ENCODE data around the gene SYCP1. TPM values are rescaled to one million over a fixed set of nuclear protein-coding genes. Genes with fewer than 3 reads are reported as not detected.

The SYCP1 gene
- total RNA-seq, 1 donor from 2014 or later: not detected

GRCh38 chr1:114844270-114844669, 10.4 kb upstream of the SYCP1 start:
- H3K27me3 Mint-ChIP-seq (ENCODE audit: unreplicated experiment): no peaks in the 10 kb centered on the region
- no peaks in the 10 kb centered on the region for H3K9me3 Mint-ChIP-seq (ENCODE audit: unreplicated experiment)
- TF ChIP-seq CTCF (IDR thresholded peaks at IDR 0.05; ENCODE audit: partially characterized antibody, unreplicated experiment): no peak
- H3K36me3 Mint-ChIP-seq (ENCODE audit: unreplicated experiment): no peaks in the 10 kb centered on the region
- no peak overlapping the region for H3K27ac Mint-ChIP-seq (ENCODE audit: unreplicated experiment)
- no peaks in the 10 kb centered on the region for H3K4me1 Mint-ChIP-seq (ENCODE audit: low read depth, unreplicated experiment)
- H3K4me3 Mint-ChIP-seq (ENCODE audit: unreplicated experiment): no peak overlapping the region
- DNase-seq: no peak

- Mint-ChIP-seq H3K27ac (ENCODE audit: unreplicated experiment) (no peak overlapping the region), H3K27me3 (ENCODE audit: unreplicated experiment) (peaks cover 8% of the 10 kb centered on the region), H3K36me3 (ENCODE audit: unreplicated experiment) (no peaks in the 10 kb centered on the region), H3K4me1 (ENCODE audit: low read depth, unreplicated experiment) (no peaks in the 10 kb centered on the region), H3K4me3 (ENCODE audit: unreplicated experiment) (no peak overlapping the region), H3K9me3 (ENCODE audit: unreplicated experiment) (no peaks in the 10 kb centered on the region)
- no peak for TF ChIP-seq CTCF (IDR thresholded peaks at IDR 0.05; ENCODE audit: partially characterized antibody, unreplicated experiment)
- no peak for DNase-seq
These were observed 1.1 kb upstream of the SYCP1 start for GRCh38 chr1:114853584-114853983.

- no peak for TF ChIP-seq CTCF (IDR thresholded peaks at IDR 0.05; ENCODE audit: partially characterized antibody, unreplicated experiment)
- Mint-ChIP-seq H3K27me3 (ENCODE audit: unreplicated experiment) (no peaks in the 10 kb centered on the region), H3K9me3 (ENCODE audit: unreplicated experiment) (no peaks in the 10 kb centered on the region), H3K4me1 (ENCODE audit: low read depth, unreplicated experiment) (no peaks in the 10 kb centered on the region), H3K4me3 (ENCODE audit: unreplicated experiment) (no peak overlapping the region), H3K27ac (ENCODE audit: unreplicated experiment) (no peak overlapping the region), H3K36me3 (ENCODE audit: unreplicated experiment) (no peaks in the 10 kb centered on the region)
- DNase-seq: no peak
These were observed 6.7 kb downstream of the SYCP1 start for GRCh38 chr1:114861384-114861783.

GRCh38 chr1:114892194-114892918, 37.7 kb downstream of the SYCP1 start:
- Mint-ChIP-seq H3K4me3 (ENCODE audit: unreplicated experiment) (no peak overlapping the region), H3K4me1 (ENCODE audit: low read depth, unreplicated experiment) (no peaks in the 10 kb centered on the region), H3K36me3 (ENCODE audit: unreplicated experiment) (no peaks in the 10 kb centered on the region), H3K9me3 (ENCODE audit: unreplicated experiment) (no peaks in the 10 kb centered on the region), H3K27ac (ENCODE audit: unreplicated experiment) (no peak overlapping the region), H3K27me3 (ENCODE audit: unreplicated experiment) (no peaks in the 10 kb centered on the region)
- TF ChIP-seq CTCF (IDR thresholded peaks at IDR 0.05; ENCODE audit: partially characterized antibody, unreplicated experiment): no peak
- no peak for DNase-seq

- Mint-ChIP-seq H3K27ac (ENCODE audit: unreplicated experiment) (no peak overlapping the region), H3K4me1 (ENCODE audit: low read depth, unreplicated experiment) (peaks cover 7% of the 10 kb centered on the region), H3K9me3 (ENCODE audit: unreplicated experiment) (peaks cover 1% of the 10 kb centered on the region), H3K36me3 (ENCODE audit: unreplicated experiment) (no peaks in the 10 kb centered on the region), H3K4me3 (ENCODE audit: unreplicated experiment) (no peak overlapping the region), H3K27me3 (ENCODE audit: unreplicated experiment) (peaks cover 2% of the 10 kb centered on the region)
- no peak for TF ChIP-seq CTCF (IDR thresholded peaks at IDR 0.05; ENCODE audit: partially characterized antibody, unreplicated experiment)
- DNase-seq: no peak
These were observed 42.1 kb downstream of the SYCP1 start for GRCh38 chr1:114896795-114897194.

Data from glutamatergic neuron (in vitro differentiated cells).